Natural killer cell (primary cell): ENCODE measurements around the gene PDE4B. TPM values are rescaled to one million over a fixed set of nuclear protein-coding genes. Genes with fewer than 3 reads are reported as not detected.

Source experiments
- ATAC-seq, 3 donors: fragments of 150-1000 bp in 2 of 3; fragments of 200-7000 bp in 1 of 3; cut with Tn5 transposase; 1 replicate in 1 of 3; 2 replicates in 2 of 3; pipeline ENCODE4 v1.10.0; 2021; ENCODE audit warnings: mild to moderate bottlenecking in 2 of 3, moderate library complexity in 2 of 3
- DNase-seq, 2 donors: peaks; one replicate each; pipeline versions ENCODE4 v3.0.0 to v3.0.0-alpha.2; 2013 to 2021; ENCODE audit warnings: mixed read lengths in 1 of 2
- H3K27ac ChIP-seq: one replicate; pipeline ENCODE4 v1.5.1; 2013; ENCODE audit warnings: mild to moderate bottlenecking, low read length
- H3K27me3 ChIP-seq: one replicate; pipeline ENCODE4 v1.6.1; 2013; ENCODE audit warnings: low read length; ENCODE audit not compliant: control insufficient read depth, insufficient read depth
- H3K36me3 ChIP-seq: one replicate; pipeline ENCODE4 v1.6.1; 2013; ENCODE audit warnings: low read length; ENCODE audit not compliant: control insufficient read depth, insufficient read depth
- H3K4me1 ChIP-seq: one replicate; pipeline ENCODE4 v1.6.1; 2013; ENCODE audit warnings: low read length; ENCODE audit not compliant: control insufficient read depth, insufficient read depth
- H3K4me3 ChIP-seq: one replicate; pipeline ENCODE4 v1.5.1; 2013; ENCODE audit warnings: low read length
- H3K9me3 ChIP-seq: one replicate; pipeline ENCODE4 v1.6.1; 2013; ENCODE audit warnings: low read length; ENCODE audit not compliant: control insufficient read depth, insufficient read depth
- H3K27ac Mint-ChIP-seq, 2 donors: one replicate each; pipeline ENCODE4 v1.8.0; 2022; ENCODE audit warnings: mild to moderate bottlenecking in 2 of 2, mixed read lengths in 2 of 2, moderate library complexity in 1 of 2
- H3K27me3 Mint-ChIP-seq, 2 donors: one replicate each; pipeline ENCODE4 v1.8.0; 2022; ENCODE audit warnings: low read depth in 2 of 2, mixed read lengths in 2 of 2
- H3K36me3 Mint-ChIP-seq: one replicate; pipeline ENCODE4 v1.8.0; 2022; ENCODE audit warnings: mixed read lengths
- H3K4me1 Mint-ChIP-seq, 2 donors: one replicate each; pipeline ENCODE4 v1.8.0; 2022; ENCODE audit warnings: mixed read lengths in 2 of 2
- H3K4me3 Mint-ChIP-seq: one replicate; pipeline ENCODE4 v1.8.0; 2022; ENCODE audit warnings: mild to moderate bottlenecking, moderate library complexity, mixed read lengths
- H3K9me3 Mint-ChIP-seq, 2 donors: one replicate each; pipeline ENCODE4 v1.8.0; 2022; ENCODE audit warnings: mixed read lengths in 2 of 2
- CTCF ChIP-seq: fragments of 200-600 bp; IDR thresholded peaks from one replicate; pipeline ENCODE4 v1.8.0; 2022; ENCODE audit warnings: antibody characterized with exemption
- WGBS: methylation state at CpG from one replicate; pipeline ENCODE4 v1.1.7; 2013; ENCODE audit warnings: missing lambda C conversion rate; ENCODE audit not compliant: insufficient coverage; 5-methylcytosine and 5-hydroxymethylcytosine counted together
- intact Hi-C: fragments of 100-400 bp; cut with micrococcal nuclease; formaldehyde crosslinking; loops from one replicate; pipeline ENCODE4 v1.14.2; 2022
- total RNA-seq, 4 donors: library from RNA; stranded (reverse); fragments of 120-200 nt in 1 of 4; gene quantifications; one replicate each; pipeline versions ENCODE4 v1.2.3 to v1.2.4, GENCODE V29; 2013 to 2022

Gene PDE4B
- total RNA-seq, 3 donors from 2014 or later (not counting 1 experiment from before 2014, with no cell fraction given): 18.0 to 42.4 (median 25.5) TPM

GRCh38 chr1:66296951-66297350 lies 504.3 kb downstream of the PDE4B start:
- DNase-seq (no peak), ATAC-seq (no peak)
- intact Hi-C loops: no loop called here
- no peak for TF ChIP-seq CTCF
- no peaks in the 10 kb centered on the region for H3K9me3 Mint-ChIP-seq
- Histone ChIP-seq H3K4me3 (no peak overlapping the region), H3K27ac (no peak overlapping the region), H3K27me3 (no peaks in the 10 kb centered on the region), H3K4me1 (peaks cover 15% of the 10 kb centered on the region), H3K36me3 (no peaks in the 10 kb centered on the region), H3K9me3 (no peaks in the 10 kb centered on the region)
- H3K36me3 Mint-ChIP-seq: no peaks in the 10 kb centered on the region
- H3K4me1 Mint-ChIP-seq: peaks cover 13 to 14% of the 10 kb centered on the region in 2 donors
- WGBS: 91% methylated on average over 5 of the region's 6 CpGs
- no peak overlapping the region for H3K27ac Mint-ChIP-seq
- H3K27me3 Mint-ChIP-seq: no peaks in the 10 kb centered on the region
- no peak overlapping the region for H3K4me3 Mint-ChIP-seq

- intact Hi-C loops: no loop called here
- ATAC-seq (no peak), DNase-seq (no peak)
- Histone ChIP-seq H3K27ac (no peak overlapping the region), H3K4me3 (no peak overlapping the region), H3K9me3 (no peaks in the 10 kb centered on the region), H3K27me3 (no peaks in the 10 kb centered on the region), H3K36me3 (no peaks in the 10 kb centered on the region), H3K4me1 (peaks cover 20% of the 10 kb centered on the region)
- no peaks in the 10 kb centered on the region for H3K9me3 Mint-ChIP-seq
- 100% methylated on average over 1 of the region's 1 CpG for WGBS
- no peaks in the 10 kb centered on the region for H3K36me3 Mint-ChIP-seq
- no peak overlapping the region for H3K27ac Mint-ChIP-seq
- no peak for TF ChIP-seq CTCF
- peaks cover 24 to 27% of the 10 kb centered on the region in 2 donors for H3K4me1 Mint-ChIP-seq
- H3K4me3 Mint-ChIP-seq: no peak overlapping the region
- H3K27me3 Mint-ChIP-seq: no peaks in the 10 kb centered on the region
These were observed 505.8 kb downstream of the PDE4B start for GRCh38 chr1:66298464-66298863.

- H3K27me3 ChIP-seq: no peaks in the 10 kb centered on the region
- peak overlapping the region; percentile 87 for H3K27ac Mint-ChIP-seq
- no peak overlapping the region for H3K4me3 ChIP-seq
- intact Hi-C loops: loop anchor here (5.0 kb wide), 1 partner anchor 37 kb away; no protein-coding TSS in a partner anchor
- H3K27me3 Mint-ChIP-seq: no peaks in the 10 kb centered on the region
- H3K9me3 ChIP-seq: no peaks in the 10 kb centered on the region
- no peak for TF ChIP-seq CTCF
- WGBS: 94% methylated on average over 5 of the region's 7 CpGs
- H3K27ac ChIP-seq: peak overlapping the region; percentile 39
- H3K4me3 Mint-ChIP-seq: no peak overlapping the region
- no peaks in the 10 kb centered on the region for H3K36me3 Mint-ChIP-seq
- no peaks in the 10 kb centered on the region for H3K9me3 Mint-ChIP-seq
- peaks cover 20% of the 10 kb centered on the region for H3K4me1 ChIP-seq
- H3K4me1 Mint-ChIP-seq: peaks cover 24 to 29% of the 10 kb centered on the region in 2 donors
- DNase-seq (no peak), ATAC-seq (no peak)
- H3K36me3 ChIP-seq: no peaks in the 10 kb centered on the region
These were observed 507.7 kb downstream of the PDE4B start for GRCh38 chr1:66300280-66300971.
